Measurements from ENCODE around the gene DAPK1. TPM values are rescaled to one million over a fixed set of nuclear protein-coding genes. Genes with fewer than 3 reads are reported as not detected.

The DAPK1 gene
- polyA plus RNA-seq, 1 experiment: 5.4 TPM

- POLR2A ChIA-PET: no interaction called here
- DNase-seq (ENCODE audit: low read depth): no peak
Observed at GRCh38 chr9:87749335-87750035, 251.8 kb downstream of the DAPK1 start.

GRCh38 chr9:87750726-87751125 lies 253.1 kb downstream of the DAPK1 start:
- no peak for DNase-seq (ENCODE audit: low read depth)
- peaks cover 2% of the 10 kb centered on the region; the same call in 1 of the 2 replicates for H3K27me3 ChIP-seq (ENCODE audit: control insufficient read depth, insufficient read depth, low read length)
- TF ChIP-seq CTCF (IDR thresholded peaks at IDR 0.05; ENCODE audit: insufficient read depth, low read depth, low read length): no peak
- H3K4me3 ChIP-seq (ENCODE audit: low read depth, low read length): no peak overlapping the region
- POLR2A ChIA-PET: no interaction called here
- no peaks in the 10 kb centered on the region for H3K36me3 ChIP-seq (ENCODE audit: control insufficient read depth, insufficient read depth, low read length)
- CTCF ChIA-PET: no interaction called here

More at GRCh38 chr9:87749335-87750035, 251.8 kb downstream of the DAPK1 start:
- Histone ChIP-seq H3K36me3 (ENCODE audit: control insufficient read depth, insufficient read depth, low read length) (no peaks in the 10 kb centered on the region), H3K27me3 (ENCODE audit: control insufficient read depth, insufficient read depth, low read length) (peaks cover 2% of the 10 kb centered on the region; the same call in 1 of the 2 replicates), H3K4me3 (ENCODE audit: low read depth, low read length) (no peak overlapping the region)
- CTCF ChIA-PET: no interaction called here
- no peak for TF ChIP-seq CTCF (IDR thresholded peaks at IDR 0.05; ENCODE audit: insufficient read depth, low read depth, low read length)

GRCh38 chr9:87751423-87751822 lies 253.8 kb downstream of the DAPK1 start:
- ChIA-PET CTCF (no interaction called here), POLR2A (no interaction called here)

GRCh38 chr9:87751868-87752267 lies 254.2 kb downstream of the DAPK1 start:
- ChIA-PET POLR2A (no interaction called here), CTCF (no interaction called here)
- no peak for TF ChIP-seq CTCF (IDR thresholded peaks at IDR 0.05; ENCODE audit: insufficient read depth, low read depth, low read length)

More at GRCh38 chr9:87751423-87751822, 253.8 kb downstream of the DAPK1 start:
- DNase-seq (ENCODE audit: low read depth): no peak
- Histone ChIP-seq H3K36me3 (ENCODE audit: control insufficient read depth, insufficient read depth, low read length) (no peaks in the 10 kb centered on the region), H3K27me3 (ENCODE audit: control insufficient read depth, insufficient read depth, low read length) (peaks cover 2% of the 10 kb centered on the region; the same call in 1 of the 2 replicates), H3K4me3 (ENCODE audit: low read depth, low read length) (no peak overlapping the region)
- TF ChIP-seq CTCF (IDR thresholded peaks at IDR 0.05; ENCODE audit: insufficient read depth, low read depth, low read length): no peak

GRCh38 chr9:87753313-87753712 lies 255.6 kb downstream of the DAPK1 start:
- H3K36me3 ChIP-seq (ENCODE audit: control insufficient read depth, insufficient read depth, low read length): no peaks in the 10 kb centered on the region
- no peak for TF ChIP-seq CTCF (IDR thresholded peaks at IDR 0.05; ENCODE audit: insufficient read depth, low read depth, low read length)
- DNase-seq (ENCODE audit: low read depth): no peak
- peaks cover under 1% of the 10 kb centered on the region; the same call in 1 of the 2 replicates for H3K27me3 ChIP-seq (ENCODE audit: control insufficient read depth, insufficient read depth, low read length)
- ChIA-PET POLR2A (no interaction called here), CTCF (interaction anchor here (1.0 kb wide), 1 partner anchor 10 kb away, joined by 3 read pairs; no protein-coding TSS in a partner anchor)
- no peak overlapping the region for H3K4me3 ChIP-seq (ENCODE audit: low read depth, low read length)

More at GRCh38 chr9:87751868-87752267, 254.2 kb downstream of the DAPK1 start:
- Histone ChIP-seq H3K4me3 (ENCODE audit: low read depth, low read length) (no peak overlapping the region), H3K36me3 (ENCODE audit: control insufficient read depth, insufficient read depth, low read length) (no peaks in the 10 kb centered on the region), H3K27me3 (ENCODE audit: control insufficient read depth, insufficient read depth, low read length) (peaks cover 2% of the 10 kb centered on the region; the same call in 1 of the 2 replicates)
- DNase-seq (ENCODE audit: low read depth): no peak

Small RNAs within 50 kb of the gene (small RNA-seq; reads per million reads assigned to genes)
- not detected for gene AL161787.1 (ENCODE audit: insufficient read length, low read depth, low replicate concordance)

Other genes starting within 250 kb of the DAPK1 start
- gene CTSL, start 228.3 kb downstream of the DAPK1 start, polyA plus RNA-seq (2011; rRNA removed): 146 and 200 TPM in 2 replicates